Measurements from ENCODE around the gene PSMB9. TPM values are rescaled to one million over a fixed set of nuclear protein-coding genes. Genes with fewer than 3 reads are reported as not detected.

Gene PSMB9
- total and polyA plus RNA-seq, 9 of the 15 experiments (the other 6 are each of a cell fraction or from before 2014, with no cell fraction given), result 1.1 to 3.7 (median 2.4) TPM

GRCh38 chr6:32838114-32838958 is 15.7 kb upstream of the PSMB9 start, which contains the start of gene TAP2 (continued):
- TF ChIP-seq ZMIZ1 (IDR thresholded peaks at IDR 0.05; ENCODE audit: low read depth in 2 of 2, low read length in 2 of 2), result no peak
- TF ChIP-seq POLR2H (tag; IDR thresholded peaks at IDR 0.05; ENCODE audit: low read depth), result no peak
- TF ChIP-seq GTF3C2 (IDR thresholded peaks at IDR 0.05; ENCODE audit: borderline replicate concordance, extremely low read depth, insufficient read length), result no peak
- peak; percentile 96 for TF ChIP-seq SMC3 (conservative IDR thresholded peaks at IDR 0.05; ENCODE audit: insufficient read depth, low read depth, low read length)
- peak; percentile 31; the same call in 1 of the 2 replicates for TF ChIP-seq TARDBP (IDR thresholded peaks at IDR 0.05)
- peak; percentile 74 for TF ChIP-seq TAF9B (IDR thresholded peaks at IDR 0.05; ENCODE audit: partially characterized antibody)
- TF ChIP-seq MAFK (IDR thresholded peaks at IDR 0.05; ENCODE audit: low read length), result peak; percentile 3; the same call in 1 of the 2 replicates
- TF ChIP-seq GABPB2 (CRISPR knock-in tag; conservative IDR thresholded peaks at IDR 0.05), result no peak
- TF ChIP-seq BMI1 (IDR thresholded peaks at IDR 0.05; ENCODE audit: low read length), result 0 out of 2 replicates have a peak, but pooled peaks have one; percentile 9
- TF ChIP-seq FOS (IDR thresholded peaks at IDR 0.05; ENCODE audit: extremely low read depth, insufficient read length), result no peak
- 0 out of 2 replicates have a peak, but pooled peaks have one; percentile 33 for TF ChIP-seq ZNF384 (IDR thresholded peaks at IDR 0.05; ENCODE audit: low read depth, low read length)
- TF ChIP-seq KLF1 (tag; IDR thresholded peaks at IDR 0.05), result no peak
- TF ChIP-seq ZNF354B (CRISPR knock-in tag; IDR thresholded peaks at IDR 0.05), result no peak
- no peak for TF ChIP-seq ZNF589 (CRISPR knock-in tag; IDR thresholded peaks at IDR 0.05; ENCODE audit: low read depth)
- TF ChIP-seq ZNF165 (CRISPR knock-in tag; IDR thresholded peaks at IDR 0.05; ENCODE audit: borderline replicate concordance), result no peak
- peak; percentile 78 for TF ChIP-seq SP1 (CRISPR knock-in tag; IDR thresholded peaks at IDR 0.05)
- no peak for TF ChIP-seq SMAD2 (IDR thresholded peaks at IDR 0.05; ENCODE audit: low read depth, low read length)
- TF ChIP-seq MCM5 (IDR thresholded peaks at IDR 0.05; ENCODE audit: low read depth), result no peak
- no peak for TF ChIP-seq ZNF551 (CRISPR knock-in tag; IDR thresholded peaks at IDR 0.05)
- peak; percentile 94 for TF ChIP-seq RBBP5 (IDR thresholded peaks at IDR 0.05; ENCODE audit: borderline replicate concordance, insufficient read depth, low read length, poor library complexity, severe bottlenecking)
- TF ChIP-seq MEF2D (tag; conservative IDR thresholded peaks at IDR 0.05; ENCODE audit: low read depth), result no peak
- no peak for TF ChIP-seq KHSRP (IDR thresholded peaks at IDR 0.05)
- TF ChIP-seq ZNF184 (CRISPR knock-in tag; IDR thresholded peaks at IDR 0.05), result no peak
- TF ChIP-seq ZFP36 (IDR thresholded peaks at IDR 0.05; ENCODE audit: low read depth, low read length, partially characterized antibody), result peak; percentile 30

All from K562 (cell line).